ENCODE data around the gene STUM. TPM values are rescaled to one million over a fixed set of nuclear protein-coding genes. Genes with fewer than 3 reads are reported as not detected.

STUM gene
- total RNA-seq, 1 experiment from 2014 or later = 0.03 TPM

DNA sequence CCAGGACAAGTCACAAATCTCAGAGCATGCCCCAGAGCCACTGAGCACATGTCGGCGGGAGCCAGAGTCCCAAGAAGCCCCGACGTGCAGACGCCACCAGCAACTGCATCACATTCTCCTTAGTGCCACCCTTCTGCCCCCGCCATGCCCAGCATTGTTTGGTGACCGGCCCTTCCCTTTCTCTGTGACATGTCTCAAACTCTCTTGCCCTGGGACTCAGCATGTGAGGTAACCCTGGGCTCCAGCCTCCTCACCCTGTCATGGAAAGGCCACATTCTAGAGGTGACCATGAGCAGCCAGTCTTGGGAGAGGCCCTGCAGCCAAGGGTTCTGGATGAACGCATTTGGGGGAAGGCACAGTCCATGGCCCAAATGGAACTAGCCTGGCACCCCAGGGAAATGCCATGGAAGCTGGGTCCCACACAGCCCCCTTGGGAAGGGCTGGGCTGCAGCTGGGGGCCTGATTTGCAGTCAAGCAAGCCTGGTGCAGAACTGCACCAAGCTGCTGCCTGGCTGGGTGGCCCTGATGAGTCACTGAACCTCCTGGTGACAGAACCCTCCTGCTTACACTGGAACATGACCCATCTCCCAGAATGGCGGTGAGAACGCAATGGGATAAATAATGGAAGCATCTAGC lies 96.1 kb downstream of the STUM start:
- peaks cover 8% of the 10 kb centered on the region for H3K36me3 ChIP-seq
- H3K4me3 ChIP-seq = no peak overlapping the region
- peaks cover 46% of the 10 kb centered on the region for H3K4me1 ChIP-seq (replicated peaks)
- peak overlapping the region; percentile 40 for H3K27ac ChIP-seq
- no peaks in the 10 kb centered on the region for H3K9me3 ChIP-seq (replicated peaks)
- peak; percentile 71 to 89 for DNase-seq (ENCODE audit: low read depth in 1 of 2, low spot score in 2 of 2)
- no peaks in the 10 kb centered on the region for H3K27me3 ChIP-seq (replicated peaks)

DNA sequence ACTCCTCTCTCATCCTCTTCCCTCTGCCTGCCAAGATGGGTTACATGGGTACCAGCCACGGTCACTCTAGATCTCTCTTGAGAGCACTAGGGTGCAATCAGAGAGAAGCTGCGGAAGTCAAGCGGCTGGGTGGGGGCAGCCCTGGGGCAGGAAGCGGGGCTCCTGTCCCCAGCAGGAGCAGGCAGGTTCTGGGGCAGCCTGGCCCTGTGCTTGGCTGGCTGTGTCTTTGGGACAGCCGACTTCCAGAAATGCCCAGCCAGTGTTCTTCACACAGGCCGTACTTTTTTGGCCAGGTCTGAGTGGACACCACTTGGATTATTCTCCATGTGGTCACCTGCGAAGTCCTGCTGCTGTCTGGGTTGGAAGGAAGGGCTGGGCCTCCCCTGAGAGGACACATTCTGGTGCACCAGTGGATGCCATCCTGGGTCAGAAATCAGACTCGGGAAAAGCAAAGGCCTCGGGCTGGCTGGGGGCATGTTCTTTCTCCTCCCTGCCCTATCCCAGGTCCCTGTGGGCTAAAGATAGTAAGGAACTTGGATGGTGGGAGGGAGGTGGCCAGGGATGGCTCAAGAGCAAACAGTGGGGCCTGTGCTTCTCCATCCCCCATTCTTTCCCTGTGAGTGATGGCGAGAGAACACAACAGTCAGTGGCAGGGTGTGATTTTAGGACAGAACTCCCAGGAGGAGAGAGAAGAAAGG lies 96.9 kb downstream of the STUM start:
- no peak for DNase-seq (ENCODE audit: low read depth in 1 of 2, low spot score in 2 of 2)
- Histone ChIP-seq H3K36me3 (peaks cover 8% of the 10 kb centered on the region), H3K4me3 (no peak overlapping the region), H3K27me3 (replicated peaks) (no peaks in the 10 kb centered on the region), H3K9me3 (replicated peaks) (no peaks in the 10 kb centered on the region), H3K27ac (peak overlapping the region; percentile 40), H3K4me1 (replicated peaks) (peaks cover 53% of the 10 kb centered on the region)

DNA sequence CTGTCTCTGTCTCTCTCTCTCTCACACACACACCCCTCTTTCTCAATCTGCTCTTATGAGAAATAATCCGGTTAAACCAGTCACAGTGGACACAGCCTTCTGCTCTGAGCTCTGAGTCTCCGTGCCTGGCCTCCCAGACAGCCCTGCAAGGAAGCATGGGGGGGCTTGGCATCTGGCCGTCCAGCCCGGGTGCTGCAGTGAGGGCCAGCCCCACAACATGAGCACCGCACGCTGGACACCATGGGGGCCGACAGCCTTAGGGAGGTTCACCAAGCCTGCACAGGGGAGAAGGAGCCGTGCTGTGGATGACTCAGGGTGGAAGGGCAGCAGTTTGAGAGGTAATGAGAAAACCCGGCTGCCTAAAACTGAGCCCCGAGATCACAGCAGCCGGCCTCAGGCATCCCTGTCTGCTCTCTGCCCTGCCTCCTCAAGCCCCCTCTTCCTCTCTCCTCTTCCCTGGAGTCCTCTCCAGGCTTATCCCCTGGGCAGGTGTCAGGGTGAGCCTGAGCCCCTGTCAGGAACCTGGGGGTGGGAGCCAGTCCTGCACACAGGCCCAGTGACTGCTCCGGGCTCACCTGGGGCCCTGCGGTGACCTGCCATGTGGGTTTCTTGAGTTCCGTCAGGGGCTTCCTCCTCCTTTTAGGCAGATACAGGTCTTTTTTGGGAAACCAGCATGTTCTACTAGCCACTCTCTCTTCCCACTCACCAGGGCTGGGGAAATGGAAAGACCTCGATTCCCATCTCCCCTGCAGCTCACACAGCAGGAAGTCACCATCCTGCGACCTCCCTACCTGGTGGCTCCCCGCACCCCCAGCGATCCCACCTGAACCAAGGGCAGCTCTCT lies 97.7 kb downstream of the STUM start:
- H3K36me3 ChIP-seq = peaks cover 8% of the 10 kb centered on the region
- DNase-seq (ENCODE audit: low read depth in 1 of 2, low spot score in 2 of 2) = peak; percentile 50 to 70

DNA sequence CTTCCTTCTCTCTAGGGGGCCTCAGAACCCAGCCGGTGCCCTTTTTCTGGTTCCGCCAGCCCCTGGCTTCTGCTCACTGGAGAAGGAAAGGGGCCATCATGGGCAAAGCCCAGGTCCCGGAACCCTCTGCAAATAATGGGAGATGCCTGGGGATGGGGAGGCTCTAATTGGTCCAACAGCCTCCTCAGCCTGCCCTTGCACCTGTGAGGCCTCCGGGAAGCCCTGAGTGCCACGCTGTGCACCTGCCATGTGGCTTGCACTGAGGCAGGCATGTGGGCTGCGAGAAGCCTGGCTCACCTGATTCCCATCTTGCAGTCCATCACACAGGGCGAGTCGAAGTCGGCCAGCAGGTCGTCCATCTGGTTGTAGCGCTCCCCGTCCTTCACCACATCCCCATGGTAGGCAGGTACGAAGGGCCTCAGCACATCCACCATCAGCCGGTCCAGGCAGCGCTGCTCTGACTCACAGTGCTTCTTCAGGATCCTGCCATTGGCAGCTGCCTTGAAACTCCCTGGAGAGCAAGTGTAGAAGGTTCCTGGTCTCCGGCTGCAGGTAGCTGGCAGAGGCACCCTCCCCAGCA lies 98.4 kb downstream of the STUM start:
- Histone ChIP-seq H3K36me3 (peaks cover 8% of the 10 kb centered on the region), H3K9me3 (replicated peaks) (no peaks in the 10 kb centered on the region), H3K4me3 (no peak overlapping the region), H3K27ac (no peak overlapping the region), H3K4me1 (replicated peaks) (peaks cover 59% of the 10 kb centered on the region), H3K27me3 (replicated peaks) (no peaks in the 10 kb centered on the region)
- no peak for DNase-seq (ENCODE audit: low read depth in 1 of 2, low spot score in 2 of 2)

More for the DNA sequence above, 97.7 kb downstream of the STUM start:
- Histone ChIP-seq H3K27me3 (replicated peaks) (no peaks in the 10 kb centered on the region), H3K4me3 (no peak overlapping the region), H3K9me3 (replicated peaks) (no peaks in the 10 kb centered on the region), H3K4me1 (replicated peaks) (peaks cover 59% of the 10 kb centered on the region), H3K27ac (peak overlapping the region; percentile 40)

DNA sequence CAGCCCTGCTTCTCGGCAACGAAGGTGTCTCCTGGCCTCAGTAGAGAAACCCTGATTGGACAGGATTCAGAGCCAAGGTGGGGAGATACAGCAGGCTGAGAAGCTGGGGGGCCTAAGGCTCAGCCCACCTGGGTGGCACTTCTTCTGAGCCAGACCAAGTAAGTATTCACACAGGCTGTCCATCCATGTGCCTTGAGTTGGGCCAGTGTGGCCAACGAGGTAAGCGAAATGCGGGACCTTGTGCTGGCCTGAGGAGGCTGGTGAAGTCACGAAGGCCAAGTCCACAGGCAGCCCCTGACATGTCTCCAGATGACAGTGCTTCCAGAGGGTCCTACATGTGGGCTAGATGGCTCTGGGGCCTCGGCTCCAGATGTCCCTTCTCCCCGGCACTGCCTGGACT lies 99.2 kb downstream of the STUM start:
- Histone ChIP-seq H3K27ac (no peak overlapping the region), H3K9me3 (replicated peaks) (no peaks in the 10 kb centered on the region), H3K4me3 (no peak overlapping the region), H3K36me3 (peaks cover 8% of the 10 kb centered on the region), H3K27me3 (replicated peaks) (no peaks in the 10 kb centered on the region), H3K4me1 (replicated peaks) (peaks cover 56% of the 10 kb centered on the region)
- no peak for DNase-seq (ENCODE audit: low read depth in 1 of 2, low spot score in 2 of 2)

DNA sequence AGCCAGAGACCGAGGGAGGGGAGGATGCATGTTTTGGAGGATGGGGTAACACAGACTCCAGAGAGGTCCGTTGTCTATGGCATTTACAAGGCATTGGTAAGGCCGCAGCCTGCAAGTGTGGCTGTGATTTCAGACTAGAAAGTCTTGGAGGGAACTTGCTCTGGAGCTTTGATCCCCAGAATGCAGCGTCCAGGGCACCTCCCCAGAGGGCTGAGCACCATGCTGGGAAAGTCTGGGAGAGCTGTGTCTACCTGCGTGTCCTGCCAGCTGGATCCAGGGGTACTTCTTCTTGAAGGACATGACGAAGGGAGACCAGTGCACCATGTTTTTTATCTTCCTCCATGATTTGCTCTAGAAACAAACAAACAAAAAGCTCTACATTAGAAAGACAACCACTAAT lies 99.9 kb downstream of the STUM start:
- Histone ChIP-seq H3K9me3 (replicated peaks) (no peaks in the 10 kb centered on the region), H3K4me1 (replicated peaks) (peaks cover 56% of the 10 kb centered on the region), H3K36me3 (peaks cover 8% of the 10 kb centered on the region), H3K27ac (no peak overlapping the region), H3K27me3 (replicated peaks) (no peaks in the 10 kb centered on the region), H3K4me3 (no peak overlapping the region)
- no peak for DNase-seq (ENCODE audit: low read depth in 1 of 2, low spot score in 2 of 2)

DNA sequence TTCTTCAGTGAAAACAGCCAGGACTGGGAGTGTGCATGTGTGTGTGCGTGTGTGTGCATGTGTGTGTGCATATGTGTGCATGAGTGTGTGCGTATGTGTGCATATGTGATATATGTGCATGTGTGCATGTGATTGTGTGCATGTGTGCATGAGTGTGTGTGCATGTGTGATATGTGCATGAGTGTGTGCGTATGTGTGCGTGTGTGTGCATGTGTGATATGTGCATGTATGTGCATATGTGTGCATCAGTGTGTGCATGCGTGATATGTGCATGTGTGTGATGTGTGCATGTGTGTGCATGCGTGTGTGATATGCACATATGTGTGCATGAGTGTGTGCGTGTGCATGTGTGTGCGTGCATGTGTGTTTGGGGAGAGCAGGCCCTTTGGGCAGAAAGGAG lies 100.7 kb downstream of the STUM start:
- Histone ChIP-seq H3K4me3 (no peak overlapping the region), H3K27ac (no peak overlapping the region), H3K4me1 (replicated peaks) (peaks cover 56% of the 10 kb centered on the region), H3K9me3 (replicated peaks) (no peaks in the 10 kb centered on the region), H3K36me3 (peaks cover 8% of the 10 kb centered on the region), H3K27me3 (replicated peaks) (no peaks in the 10 kb centered on the region)
- DNase-seq (ENCODE audit: low read depth in 1 of 2, low spot score in 2 of 2) = no peak

DNA sequence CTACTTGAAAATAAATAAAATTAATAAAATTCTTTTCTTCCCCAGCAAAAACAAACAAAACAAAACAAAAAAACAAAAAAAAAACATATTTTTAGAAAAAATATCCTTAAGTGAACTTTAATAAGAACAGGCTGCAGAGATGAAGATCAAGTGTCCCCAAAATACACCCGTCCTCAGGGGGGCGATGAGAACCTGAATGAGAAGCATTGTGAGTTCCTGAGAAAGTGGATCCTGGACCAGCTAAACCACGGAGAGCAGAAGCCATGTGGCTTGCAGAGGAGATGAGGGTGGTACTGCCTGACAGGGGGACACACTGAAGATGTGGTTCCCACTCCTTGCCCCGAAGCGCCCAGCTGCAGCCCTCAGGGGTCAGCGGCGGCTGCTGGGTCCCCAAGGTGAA lies 101.2 kb downstream of the STUM start:
- Histone ChIP-seq H3K27ac (no peak overlapping the region), H3K9me3 (replicated peaks) (no peaks in the 10 kb centered on the region), H3K4me1 (replicated peaks) (peaks cover 56% of the 10 kb centered on the region), H3K27me3 (replicated peaks) (no peaks in the 10 kb centered on the region), H3K4me3 (no peak overlapping the region), H3K36me3 (peaks cover 8% of the 10 kb centered on the region)
- DNase-seq (ENCODE audit: low read depth in 1 of 2, low spot score in 2 of 2) = peak in 1 of 2 experiments; percentile 33

DNA sequence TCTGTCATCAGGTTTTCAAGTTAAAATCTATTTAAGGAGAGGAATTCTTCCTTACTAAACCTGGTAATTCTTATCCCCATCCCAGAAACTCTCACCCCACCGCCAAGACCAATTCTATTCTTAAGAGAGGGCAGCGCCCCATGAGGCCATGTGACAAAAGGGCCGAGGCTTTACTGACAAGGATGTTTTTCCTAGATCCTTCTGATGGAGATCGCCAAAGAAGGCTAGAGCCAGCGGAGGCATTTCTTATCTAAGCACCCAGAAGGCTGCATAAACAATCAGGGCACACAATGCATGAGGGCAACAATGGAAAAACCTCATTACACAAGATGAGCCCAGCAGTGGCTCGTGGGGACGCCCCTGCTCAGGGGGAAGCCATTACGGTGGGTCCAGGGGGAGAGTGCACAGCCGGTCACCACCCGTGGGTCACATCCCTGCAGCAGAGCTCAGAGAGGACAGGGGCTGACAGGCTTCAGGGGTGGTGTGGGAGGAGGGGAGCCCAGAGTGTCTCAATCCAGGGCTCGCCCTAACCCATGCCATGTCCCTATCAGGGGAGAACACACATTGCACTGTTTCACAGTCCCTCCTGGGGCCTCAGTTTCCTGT lies 101.8 kb downstream of the STUM start:
- no peak overlapping the region for H3K4me3 ChIP-seq
- H3K36me3 ChIP-seq = peaks cover 8% of the 10 kb centered on the region
- no peaks in the 10 kb centered on the region for H3K9me3 ChIP-seq (replicated peaks)
- H3K4me1 ChIP-seq (replicated peaks) = peaks cover 56% of the 10 kb centered on the region
- no peaks in the 10 kb centered on the region for H3K27me3 ChIP-seq (replicated peaks)
- DNase-seq (ENCODE audit: low read depth in 1 of 2, low spot score in 2 of 2) = peak in 1 of 2 experiments; percentile 58
- no peak overlapping the region for H3K27ac ChIP-seq

DNA sequence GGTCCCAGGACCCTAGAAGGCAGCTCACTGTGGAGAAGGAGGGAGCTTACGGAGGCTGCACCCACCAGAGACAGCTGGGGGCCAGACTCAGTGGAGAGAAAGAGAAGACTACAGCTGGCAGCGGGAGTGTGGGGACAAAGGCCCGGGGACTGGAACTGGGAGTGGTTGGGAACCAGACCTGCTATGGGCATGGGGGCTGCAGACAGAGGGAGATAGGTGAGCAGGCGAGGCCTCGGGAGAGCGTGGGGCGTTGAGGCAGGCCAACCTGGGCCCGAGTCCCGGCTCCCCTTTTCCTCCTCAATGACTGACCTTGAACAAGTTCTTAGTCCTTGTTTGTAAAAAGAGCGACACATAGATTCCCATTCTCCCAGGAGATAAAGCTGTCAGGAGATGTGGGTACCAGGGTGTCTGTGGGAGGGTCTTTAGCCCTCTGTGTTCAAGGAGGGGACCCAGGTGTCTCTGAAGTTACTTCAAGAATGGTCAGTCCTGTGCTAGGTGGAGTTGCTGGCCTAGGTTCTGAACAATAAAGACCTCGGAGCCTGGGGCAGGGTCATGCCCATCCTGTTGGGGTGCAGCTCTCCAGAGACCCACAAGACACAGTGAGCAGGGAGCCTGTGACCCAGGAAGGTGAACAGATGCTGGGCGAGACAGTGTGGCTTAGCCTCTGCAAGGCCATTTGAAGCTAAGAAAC lies 102.6 kb downstream of the STUM start:
- no peak for DNase-seq (ENCODE audit: low read depth in 1 of 2, low spot score in 2 of 2)
- H3K4me1 ChIP-seq (replicated peaks) = peaks cover 54% of the 10 kb centered on the region

DNA sequence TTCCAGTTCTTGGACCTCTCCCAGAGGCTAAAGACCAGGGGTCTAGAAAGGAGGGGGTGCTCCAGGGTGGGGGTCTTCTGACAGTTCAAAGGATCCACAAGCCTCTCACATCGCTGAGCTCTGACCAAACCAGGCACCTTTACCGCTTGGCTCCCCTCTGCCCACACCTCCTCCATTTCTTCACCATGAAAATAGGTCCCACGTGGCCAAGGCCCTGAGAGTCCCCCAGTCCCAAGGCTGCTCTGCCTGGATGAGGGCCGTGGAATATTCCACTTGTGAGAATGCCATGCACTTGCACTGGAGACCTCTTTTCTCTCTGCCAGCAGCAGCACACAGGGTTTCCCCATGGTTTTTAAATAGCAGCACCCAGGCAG lies 103.2 kb downstream of the STUM start:
- Histone ChIP-seq H3K4me1 (replicated peaks) (peaks cover 49% of the 10 kb centered on the region), H3K9me3 (replicated peaks) (no peaks in the 10 kb centered on the region), H3K27me3 (replicated peaks) (no peaks in the 10 kb centered on the region), H3K36me3 (peaks cover 8% of the 10 kb centered on the region), H3K27ac (no peak overlapping the region), H3K4me3 (no peak overlapping the region)
- no peak for DNase-seq (ENCODE audit: low read depth in 1 of 2, low spot score in 2 of 2)

More for the DNA sequence above, 102.6 kb downstream of the STUM start:
- no peak overlapping the region for H3K4me3 ChIP-seq
- peaks cover 8% of the 10 kb centered on the region for H3K36me3 ChIP-seq
- H3K27ac ChIP-seq = no peak overlapping the region
- no peaks in the 10 kb centered on the region for H3K27me3 ChIP-seq (replicated peaks)
- H3K9me3 ChIP-seq (replicated peaks) = no peaks in the 10 kb centered on the region

DNA sequence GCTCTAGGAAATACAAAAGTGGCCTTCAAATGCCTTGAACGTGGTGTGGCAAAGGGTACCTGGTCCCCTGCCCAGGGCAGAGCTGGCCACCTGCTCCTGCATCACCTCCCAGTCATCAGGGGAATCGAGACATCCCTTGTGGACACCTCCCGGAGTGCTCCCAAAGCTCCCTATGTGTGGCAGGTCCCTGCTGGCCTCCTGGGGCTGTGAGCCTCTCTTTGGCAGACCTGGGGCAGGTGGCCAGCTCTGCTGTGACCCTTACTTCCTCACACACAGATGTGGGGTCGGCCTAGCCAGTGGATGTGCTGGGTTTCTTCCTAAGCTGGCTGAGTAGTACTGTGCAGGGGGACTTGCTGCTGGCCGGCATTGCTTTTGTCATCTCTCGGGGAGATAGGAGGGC lies 104.0 kb downstream of the STUM start:
- no peaks in the 10 kb centered on the region for H3K9me3 ChIP-seq (replicated peaks)
- peaks cover under 1% of the 10 kb centered on the region; the same call in 1 of the 2 replicates for H3K36me3 ChIP-seq
- H3K4me3 ChIP-seq = no peak overlapping the region

More for the DNA sequence above, 104.0 kb downstream of the STUM start:
- Histone ChIP-seq H3K27ac (no peak overlapping the region), H3K27me3 (replicated peaks) (no peaks in the 10 kb centered on the region), H3K4me1 (replicated peaks) (peaks cover 49% of the 10 kb centered on the region)
- DNase-seq (ENCODE audit: low read depth in 1 of 2, low spot score in 2 of 2) = no peak

All from SJSA1 (cell line).